MM.1S (cell line): ENCODE measurements around the gene NFKB1.

Source experiments
- EZH2phosphoT487 ChIP-seq: fragments of 300-600 bp; sonication (generic); IDR thresholded peaks from 2 replicates; pipeline ENCODE4 v1.6.1; 2018; ENCODE audit warnings: antibody characterized with exemption, low read length
- TF ChIP-seq, protein P1 (sequence below): fragments of 300-600 bp; sonication (generic); IDR thresholded peaks from 2 replicates; pipeline ENCODE4 v1.5.1; 2016; ENCODE audit warnings: antibody characterized with exemption, low read length, mixed read lengths

DNA sequence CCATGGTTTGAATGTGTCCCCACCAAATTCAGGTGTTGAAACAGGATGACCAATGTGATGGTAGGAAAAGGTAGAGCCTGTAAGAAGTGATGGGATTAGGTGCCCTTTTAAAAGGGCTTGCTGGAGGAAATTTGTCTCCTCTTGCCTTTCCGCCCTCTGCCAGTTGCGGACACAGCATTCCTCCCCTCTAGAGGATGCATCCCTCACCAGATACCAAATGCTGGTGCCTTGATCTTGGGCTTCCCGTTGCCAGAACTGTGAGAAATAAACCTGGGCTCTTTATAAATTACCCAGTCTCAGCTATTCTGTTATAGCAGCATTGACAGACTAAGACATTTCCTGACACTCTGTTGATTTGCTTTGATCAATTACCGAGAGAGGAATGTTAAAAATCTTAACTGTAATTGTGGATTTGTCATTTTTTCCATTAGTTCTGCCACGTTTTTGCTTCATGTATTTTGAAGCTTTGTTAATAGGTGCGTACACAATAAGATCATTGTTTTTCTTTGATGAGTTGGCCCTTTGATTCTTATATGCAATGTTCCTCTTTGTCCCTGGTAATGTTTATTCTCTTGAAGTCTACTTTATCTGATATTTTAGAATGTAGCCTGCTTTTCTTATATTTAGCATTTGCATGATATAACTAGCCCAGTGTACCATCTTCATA is 13.3 kb downstream of the NFKB1 start:
- TF ChIP-seq, protein P1, sequence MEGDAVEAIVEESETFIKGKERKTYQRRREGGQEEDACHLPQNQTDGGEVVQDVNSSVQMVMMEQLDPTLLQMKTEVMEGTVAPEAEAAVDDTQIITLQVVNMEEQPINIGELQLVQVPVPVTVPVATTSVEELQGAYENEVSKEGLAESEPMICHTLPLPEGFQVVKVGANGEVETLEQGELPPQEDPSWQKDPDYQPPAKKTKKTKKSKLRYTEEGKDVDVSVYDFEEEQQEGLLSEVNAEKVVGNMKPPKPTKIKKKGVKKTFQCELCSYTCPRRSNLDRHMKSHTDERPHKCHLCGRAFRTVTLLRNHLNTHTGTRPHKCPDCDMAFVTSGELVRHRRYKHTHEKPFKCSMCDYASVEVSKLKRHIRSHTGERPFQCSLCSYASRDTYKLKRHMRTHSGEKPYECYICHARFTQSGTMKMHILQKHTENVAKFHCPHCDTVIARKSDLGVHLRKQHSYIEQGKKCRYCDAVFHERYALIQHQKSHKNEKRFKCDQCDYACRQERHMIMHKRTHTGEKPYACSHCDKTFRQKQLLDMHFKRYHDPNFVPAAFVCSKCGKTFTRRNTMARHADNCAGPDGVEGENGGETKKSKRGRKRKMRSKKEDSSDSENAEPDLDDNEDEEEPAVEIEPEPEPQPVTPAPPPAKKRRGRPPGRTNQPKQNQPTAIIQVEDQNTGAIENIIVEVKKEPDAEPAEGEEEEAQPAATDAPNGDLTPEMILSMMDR: no peak
- TF ChIP-seq EZH2phosphoT487: no peak
